HG02840 (cell line): Measurements from ENCODE around the gene MYOM3.

Source experiments
- ATAC-seq: cut with Tn5 transposase; IDR thresholded peaks from one replicate; pipeline ENCODE4 v1.9.1; 2021; ENCODE audit warnings: mild to moderate bottlenecking, moderate library complexity, moderate number of reproducible peaks; ENCODE audit not compliant: unreplicated experiment, low FRiP score

The MYOM3 gene

DNA sequence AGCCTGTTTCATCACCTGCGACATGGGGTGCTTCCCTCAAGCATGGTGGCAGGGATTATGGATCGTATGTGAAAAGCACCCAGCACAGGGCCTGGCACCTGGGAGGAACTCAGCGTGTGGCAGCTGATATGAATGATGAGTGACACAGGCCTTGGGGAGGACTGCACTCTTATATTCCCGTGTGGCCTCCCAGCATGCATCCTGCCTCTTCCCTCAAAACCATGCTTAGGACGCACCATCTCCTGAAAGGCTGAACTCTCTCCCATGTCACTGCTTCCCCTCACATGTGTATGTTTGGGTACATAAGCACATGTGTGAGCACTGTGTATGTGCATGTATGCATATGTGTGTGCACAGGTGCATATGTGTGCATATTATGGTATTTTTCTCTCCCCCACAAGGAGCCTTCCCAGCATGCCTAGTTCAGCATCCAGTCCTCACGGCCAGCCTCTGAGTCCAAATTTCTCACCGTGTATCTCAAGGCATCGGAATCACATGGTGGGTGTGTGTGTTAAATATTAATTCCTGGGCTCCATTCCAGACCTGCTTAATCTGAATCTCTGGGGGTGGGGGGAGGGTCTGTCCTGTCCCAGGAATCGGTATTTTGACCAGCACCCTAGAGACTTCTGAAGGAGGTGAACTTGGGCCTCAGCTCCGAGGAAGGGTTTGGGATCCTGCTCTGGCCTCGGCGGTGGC, 12.8 kb downstream of the MYOM3 start:
- ATAC-seq = no peak

DNA sequence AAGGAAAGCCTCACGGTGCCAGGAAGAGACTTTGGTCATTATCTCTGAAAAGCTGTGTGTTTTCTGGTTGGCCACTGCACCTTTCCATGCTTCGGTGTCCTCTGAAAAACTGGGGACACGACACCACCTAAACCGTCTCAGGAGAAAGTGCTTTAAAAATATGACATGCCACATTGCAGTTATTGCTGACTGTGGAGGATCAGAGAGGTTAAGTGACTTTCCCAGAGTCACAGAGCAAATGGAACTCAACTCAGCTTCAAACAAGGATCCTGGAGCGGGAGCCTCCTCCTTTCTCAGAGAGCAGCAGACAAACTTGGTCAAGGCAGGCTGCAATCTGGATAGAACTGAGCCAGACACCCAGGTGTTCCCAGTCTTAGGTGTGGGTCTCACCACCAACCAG, 13.8 kb downstream of the MYOM3 start:
- no peak for ATAC-seq

DNA sequence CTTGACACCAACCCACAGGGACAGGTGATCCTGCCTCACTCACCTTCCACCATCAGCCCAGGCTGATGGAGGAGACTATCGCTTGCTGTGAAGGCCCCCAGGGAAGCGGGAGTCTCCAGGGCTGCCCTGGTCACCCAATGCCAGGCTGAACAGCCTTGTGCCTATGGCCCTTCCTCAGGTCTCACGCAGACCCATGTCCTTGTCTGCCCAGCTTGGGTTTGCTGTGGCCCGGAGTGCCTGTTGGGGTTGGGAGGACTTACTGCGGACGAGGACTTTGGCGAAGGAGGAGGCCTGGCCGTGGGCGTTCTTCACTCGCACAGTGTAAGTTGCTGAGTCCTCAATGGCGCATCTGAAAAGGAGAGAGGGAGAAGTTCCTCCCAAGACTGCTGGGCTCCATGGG, 14.3 kb downstream of the MYOM3 start:
- ATAC-seq = no peak

DNA sequence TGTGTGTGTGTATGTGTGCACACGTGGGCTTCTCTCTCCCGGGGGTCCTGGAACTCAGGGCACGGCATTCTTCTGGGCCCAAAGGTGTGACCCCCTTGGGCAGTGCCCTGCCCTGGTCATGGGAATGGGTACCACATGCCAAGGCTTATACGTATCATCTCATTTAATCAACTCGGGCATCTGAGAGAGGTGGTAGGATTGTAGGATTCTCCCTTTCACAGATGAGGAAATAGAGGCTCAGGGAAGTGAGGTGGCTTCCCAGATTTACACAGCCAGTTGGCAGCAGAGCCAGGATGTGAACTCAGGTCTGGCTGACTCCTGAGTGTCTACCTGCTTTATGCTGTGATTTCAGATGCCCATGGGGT, 15.2 kb downstream of the MYOM3 start:
- ATAC-seq = no peak

DNA sequence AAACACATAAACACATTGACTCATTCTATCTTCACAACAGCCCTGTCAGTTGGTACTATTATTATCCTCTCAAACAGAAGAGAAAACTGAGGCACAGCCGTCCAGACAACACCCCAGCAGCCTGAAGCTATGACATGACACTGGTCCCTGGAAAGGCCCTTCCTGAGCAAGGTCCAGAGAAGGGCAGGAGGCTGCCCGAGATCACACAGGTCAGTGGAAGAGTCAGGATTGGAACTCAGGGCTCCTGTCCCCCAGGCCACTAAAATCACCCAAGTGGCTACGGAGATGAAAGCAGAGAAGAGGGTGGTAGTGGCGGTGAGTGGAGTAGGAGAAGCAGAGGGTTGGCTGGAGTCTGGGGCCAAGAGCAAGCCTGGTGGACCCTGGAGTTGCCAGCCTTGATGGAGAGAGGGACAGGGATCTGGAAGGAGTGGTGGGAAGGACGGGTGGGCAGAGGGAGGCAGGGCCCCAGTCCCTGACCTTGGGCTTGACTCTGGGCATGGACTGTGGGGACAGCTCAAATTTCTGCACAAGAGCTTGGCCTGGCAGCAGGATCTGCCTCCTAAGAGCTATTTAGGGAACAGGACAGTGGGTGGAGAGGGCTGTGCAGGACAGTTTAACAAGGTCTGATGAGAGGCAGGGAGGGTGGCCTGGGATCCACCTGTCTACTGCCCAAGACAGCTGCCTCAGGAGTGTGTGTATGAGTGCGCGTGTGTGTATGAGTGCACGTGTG, 15.8 kb downstream of the MYOM3 start:
- ATAC-seq = no peak

DNA sequence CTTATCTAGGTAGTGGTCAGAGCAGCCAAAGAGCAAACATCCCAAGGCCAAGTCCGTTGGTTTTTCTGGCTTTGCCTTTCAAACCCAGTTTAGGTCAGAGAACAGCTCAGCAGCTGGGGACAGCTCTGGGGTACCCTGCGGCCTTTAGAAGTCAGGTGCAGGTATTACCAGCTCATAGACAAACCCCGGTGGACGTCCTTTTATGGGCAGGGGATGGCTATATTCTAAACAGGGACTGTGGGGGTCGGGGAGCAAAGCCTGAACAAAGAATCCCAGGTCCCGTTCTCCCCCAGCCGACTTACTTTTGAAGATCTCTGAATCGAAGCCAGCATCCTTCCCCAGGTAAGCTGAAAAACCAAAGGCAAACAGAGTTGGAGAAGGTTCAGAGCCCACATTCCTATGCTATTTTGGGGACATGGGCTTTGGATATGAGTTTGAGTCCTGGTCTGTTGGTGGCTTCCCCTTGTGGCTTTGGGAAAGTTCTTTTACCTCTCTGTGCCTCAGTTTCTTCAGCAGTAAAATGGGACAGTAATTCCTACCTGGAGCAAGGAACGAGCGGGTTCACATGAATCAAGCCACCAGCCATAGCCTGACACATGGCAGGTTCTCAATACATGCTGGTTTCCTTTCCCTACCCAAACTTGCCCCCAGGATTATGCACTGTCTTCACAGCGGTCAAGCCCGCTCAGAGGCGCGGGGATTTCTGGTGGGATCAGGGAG, 16.6 kb downstream of the MYOM3 start:
- ATAC-seq = no peak

DNA sequence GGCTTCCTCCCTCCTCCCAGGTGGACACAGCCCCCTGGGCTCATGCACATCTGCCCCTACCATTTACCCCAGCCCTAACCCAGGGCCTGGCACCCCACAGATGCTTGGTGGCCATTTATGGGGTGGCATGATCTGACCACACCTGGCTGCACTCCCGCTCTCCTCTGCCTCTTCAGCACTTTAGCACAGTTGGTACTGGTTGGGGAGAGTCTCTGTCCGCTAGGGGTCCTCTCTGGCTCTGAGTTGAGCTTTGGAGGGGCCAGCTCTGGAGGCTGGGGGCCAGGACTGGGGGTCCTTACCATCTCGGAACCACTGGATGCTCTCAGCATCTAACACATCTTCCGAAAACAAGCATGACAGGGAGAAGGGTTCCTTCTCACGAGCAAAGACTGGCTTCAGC, 17.4 kb downstream of the MYOM3 start:
- ATAC-seq = no peak

DNA sequence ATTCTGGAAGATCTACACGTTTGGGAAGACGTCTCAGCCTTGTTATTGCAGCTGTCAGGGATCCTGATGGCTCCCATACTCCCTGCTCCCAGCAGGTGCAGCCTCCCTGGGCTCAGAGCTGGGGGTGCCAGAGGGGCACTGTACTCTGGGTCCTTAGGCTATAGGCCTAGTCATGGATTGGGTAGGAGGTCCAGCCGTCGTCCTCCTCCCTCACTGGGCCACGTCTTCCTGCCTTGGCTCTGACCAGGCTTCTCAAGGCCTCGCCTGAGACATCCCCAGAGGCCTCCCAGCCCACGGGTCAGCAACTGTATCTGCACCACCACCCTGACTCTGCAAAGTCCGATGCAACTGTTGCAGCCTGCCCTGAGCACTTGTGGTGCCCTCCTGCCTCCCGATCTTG, 18.2 kb downstream of the MYOM3 start:
- no peak for ATAC-seq

DNA sequence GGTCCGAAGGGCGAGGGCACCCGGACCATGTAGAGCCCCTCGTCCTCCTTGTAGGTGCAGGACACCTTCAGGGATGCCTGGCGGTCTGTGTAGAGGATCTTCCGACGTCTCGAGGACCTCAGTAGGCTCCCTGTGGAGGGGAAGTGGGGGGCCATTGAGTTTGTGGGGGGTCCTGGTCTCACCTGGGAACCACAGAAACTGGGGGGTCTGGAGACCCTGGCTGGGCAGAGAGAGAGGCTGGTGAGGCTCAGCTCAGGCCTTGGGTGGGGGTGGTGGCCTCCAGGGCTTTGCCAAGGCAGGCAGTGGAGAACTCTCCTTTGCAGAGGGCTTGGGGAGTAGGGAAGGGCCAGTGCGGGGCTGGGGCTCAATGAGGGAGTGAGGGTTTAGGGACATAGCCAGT, 19.0 kb downstream of the MYOM3 start:
- ATAC-seq = no peak

DNA sequence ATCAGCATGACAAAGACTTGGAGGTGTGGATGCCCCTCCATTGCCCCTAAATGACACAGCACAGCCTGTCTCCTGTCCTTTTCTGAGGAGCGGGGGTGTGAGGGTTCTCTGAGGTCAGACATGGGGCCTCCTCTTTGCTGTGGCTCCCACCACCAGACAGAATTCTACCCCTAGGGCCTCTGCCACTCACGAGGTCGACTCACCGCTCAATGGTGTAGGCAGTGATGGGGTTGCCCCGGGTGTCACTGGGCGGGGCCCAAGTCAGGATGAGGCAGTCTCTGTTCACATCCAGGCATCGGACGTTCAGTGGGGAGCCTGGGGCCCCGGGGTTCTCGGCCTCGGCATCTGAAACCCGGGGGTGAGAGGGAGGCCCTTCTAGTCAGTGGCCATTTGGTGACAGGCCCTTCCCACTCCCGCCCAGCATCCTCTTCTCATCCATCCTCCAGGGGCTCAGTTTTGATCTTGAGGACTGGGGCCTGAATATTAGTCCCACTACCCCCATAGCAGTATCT, 19.9 kb downstream of the MYOM3 start:
- ATAC-seq = no peak

DNA sequence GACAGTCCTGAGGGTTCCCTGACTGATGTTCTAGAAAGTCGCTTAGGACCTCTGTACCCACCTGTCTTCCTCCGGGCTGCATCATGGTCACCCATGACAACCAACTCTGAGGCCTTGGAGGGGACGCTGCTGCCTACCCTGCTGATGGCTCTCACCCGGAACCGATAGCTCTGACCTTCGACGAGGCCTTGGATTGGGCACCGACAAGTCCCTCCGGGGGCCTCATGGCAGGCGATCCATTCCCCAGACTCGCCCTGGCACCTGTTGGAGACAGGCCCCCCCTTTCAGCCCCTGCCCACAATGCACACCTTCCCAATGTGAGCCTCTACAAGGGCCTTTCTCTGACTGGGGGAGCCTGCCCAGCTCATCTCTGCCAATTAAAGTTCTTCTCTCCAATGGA, 21.2 kb downstream of the MYOM3 start:
- ATAC-seq = no peak

DNA sequence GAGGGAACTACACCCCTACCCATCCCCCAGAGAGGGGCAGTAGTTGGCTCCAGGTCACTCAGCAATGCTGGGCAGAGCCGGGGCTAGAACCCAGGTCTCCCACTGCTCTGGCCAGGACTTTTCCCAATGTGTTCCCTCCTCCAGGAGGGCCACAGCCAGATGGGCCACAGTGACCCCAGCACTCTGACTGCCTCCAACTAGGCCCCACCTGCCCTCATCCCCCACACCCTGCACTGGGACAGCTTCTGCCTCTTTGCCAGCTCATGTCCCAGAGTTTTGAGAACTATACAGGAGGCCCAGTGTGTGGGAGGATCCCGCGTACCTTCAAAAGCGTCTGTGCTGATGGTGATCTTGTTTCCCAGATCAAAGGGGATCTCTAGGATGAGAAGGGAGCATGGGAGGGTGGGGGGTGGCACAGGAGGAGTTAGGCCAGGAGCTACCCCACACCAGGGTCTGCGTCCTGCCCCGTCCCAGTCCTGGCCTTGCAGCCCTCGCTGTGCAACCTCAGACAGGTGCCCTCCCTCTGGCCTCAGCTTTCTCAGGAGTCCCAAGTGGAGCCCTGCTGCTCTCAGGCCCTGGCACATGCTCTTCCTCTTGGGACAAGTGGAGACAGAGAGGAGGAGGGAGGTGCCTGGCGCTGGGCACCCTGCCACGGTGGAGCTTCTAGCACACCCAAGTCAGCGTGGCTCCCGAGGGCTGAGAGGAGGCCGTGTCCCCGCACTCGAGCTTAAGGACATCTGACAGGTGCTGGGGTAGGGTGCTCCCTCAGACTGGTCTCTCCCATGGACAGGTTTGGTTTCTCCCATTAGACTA, 22.0 kb downstream of the MYOM3 start:
- ATAC-seq = no peak

DNA sequence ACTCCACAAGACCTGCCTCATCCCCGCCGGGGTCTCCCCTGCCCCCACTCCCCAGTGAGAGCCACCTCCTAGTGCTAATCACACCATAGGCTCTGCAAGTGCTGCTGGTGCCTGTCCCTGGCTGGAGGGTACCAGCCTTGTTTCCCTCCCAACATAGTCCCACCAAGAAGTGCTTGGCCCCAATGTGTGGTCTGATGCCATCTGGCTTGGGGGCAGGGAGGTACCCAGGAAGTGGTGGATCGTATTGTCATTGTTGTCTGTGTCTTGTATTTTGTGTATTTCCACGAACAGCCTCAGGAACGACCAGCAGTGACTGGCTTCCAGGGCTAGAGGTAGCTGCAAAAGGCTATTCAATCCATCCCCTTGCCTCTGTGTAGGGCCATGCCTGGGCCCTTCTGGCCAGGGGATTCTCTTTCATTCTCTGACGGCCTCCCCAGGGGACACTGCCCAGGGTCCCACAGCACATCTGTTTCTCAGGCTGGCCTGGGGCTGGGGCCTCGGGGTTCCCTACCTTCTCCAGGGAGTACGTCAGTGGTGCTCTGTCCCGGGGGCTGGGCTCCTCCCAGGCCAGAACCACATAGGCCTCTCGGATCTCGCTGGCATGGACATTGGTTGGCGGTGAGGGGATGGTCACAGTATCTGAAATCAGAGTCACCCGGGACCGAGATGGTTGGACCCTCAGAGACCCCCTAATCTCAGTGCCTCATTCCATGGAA, 22.8 kb downstream of the MYOM3 start:
- ATAC-seq = no peak

DNA sequence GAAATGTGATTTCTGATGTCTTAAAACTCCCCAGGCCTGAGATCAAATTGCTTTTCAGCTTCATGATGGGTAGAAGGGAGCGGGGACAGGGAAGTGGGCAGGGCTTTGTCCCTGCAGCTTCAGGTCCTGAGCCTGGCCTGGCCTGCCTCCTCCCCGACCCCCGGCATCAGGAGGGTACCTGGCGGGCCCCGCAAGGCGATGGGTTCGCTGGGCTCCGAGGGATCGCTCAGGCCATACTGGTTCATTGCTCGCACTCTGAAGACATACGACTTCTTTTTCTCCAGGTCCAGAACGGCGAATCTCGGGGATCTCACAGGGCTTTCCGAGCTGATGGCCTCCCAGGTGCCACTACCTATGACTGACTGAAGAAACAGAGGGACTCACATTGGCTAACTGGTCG, 25.5 kb downstream of the MYOM3 start:
- no peak for ATAC-seq

DNA sequence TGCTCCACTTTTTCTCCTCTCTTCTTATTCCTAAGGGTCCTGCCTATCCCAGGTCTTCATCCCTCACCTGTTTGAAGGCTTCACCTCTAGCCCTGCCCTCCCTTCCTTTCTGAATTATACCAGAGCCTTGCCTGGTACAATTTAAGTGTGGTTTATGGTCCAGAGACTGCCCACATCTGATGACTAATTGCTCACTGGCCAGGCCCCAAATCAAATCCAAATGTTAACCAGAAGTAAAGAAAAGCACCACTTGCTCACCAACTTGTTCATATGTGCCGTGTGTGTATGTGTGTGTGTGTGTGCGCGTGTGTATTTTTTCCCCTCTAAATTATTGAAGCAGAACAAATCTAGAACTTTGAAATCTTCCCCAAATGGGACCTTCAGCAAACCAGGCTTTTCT, 26.4 kb downstream of the MYOM3 start:
- no peak for ATAC-seq

DNA sequence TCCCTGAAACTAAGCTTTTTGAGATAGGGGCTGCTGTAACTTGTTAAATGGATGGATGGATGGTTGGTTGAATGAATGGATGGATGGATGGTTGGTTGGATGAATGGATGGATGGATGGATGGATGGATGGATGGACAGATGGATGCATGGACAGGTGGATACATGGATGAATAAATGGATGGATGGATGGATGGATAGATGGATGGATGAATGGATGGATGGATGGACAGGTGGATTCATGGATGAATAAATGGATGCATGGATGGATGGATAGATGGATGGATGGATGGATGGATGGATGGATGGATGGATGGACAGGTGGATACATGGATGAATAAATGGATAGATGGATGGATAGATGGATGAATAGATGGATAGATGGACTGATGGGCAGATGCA, 26.9 kb downstream of the MYOM3 start:
- ATAC-seq = no peak

DNA sequence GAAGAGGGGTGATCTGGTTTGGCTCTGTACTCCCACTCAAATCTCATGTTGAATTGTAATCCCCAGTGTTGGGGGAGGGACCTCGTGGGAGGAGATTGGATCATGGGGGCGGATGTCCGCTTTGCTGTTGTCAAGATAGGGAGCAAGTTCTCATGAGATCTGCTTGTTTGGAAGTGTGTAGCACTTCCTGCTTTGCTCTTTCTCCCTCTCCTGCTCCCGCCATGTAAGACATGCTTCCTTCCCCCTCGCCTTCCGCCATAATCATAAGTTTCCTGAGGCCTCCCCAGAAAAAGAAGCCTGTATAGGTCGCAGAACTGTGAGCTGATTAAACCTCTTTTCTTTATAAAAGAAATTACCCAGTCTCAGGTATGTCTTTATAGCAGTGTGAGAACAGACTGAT, 27.9 kb downstream of the MYOM3 start:
- no peak for ATAC-seq

DNA sequence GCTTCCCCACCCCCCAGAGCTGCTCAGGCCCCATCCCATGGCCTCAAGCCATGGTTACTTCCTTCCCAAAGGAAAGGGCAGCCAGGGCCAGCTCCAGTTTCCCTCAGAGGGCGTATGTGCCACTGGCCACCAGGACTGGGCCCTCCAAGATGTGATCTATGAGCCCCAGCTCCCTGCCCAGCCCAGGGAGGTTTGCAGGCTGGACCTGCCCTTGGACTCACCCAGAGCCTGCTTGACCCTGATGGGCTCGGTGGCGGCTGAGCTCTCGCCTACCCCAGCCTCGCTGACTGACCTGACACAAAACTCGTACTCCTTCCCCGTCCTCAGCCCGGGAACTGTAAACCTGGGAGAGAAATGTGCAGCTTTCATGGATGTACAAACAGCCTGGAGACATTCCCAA, 29.6 kb downstream of the MYOM3 start:
- no peak for ATAC-seq

DNA sequence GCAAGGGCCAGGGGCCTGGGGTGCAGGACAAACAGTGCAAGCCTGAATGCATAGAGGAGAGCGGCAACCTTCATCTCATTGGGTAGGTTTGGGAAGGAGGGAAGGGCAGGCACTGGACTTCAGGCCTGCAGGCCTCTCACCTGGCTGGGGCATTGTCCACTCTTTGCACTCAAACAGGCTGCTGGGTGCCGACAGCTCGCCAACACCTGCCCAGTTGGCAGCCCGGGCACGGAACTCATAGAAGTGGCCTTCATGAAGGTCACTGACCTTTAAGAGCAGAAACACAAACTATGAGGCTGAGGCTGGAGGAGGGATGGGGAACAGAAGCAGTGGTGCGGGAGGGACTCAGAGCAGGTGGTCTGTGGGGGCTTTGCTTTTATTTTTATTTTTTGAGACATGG, 30.7 kb downstream of the MYOM3 start:
- ATAC-seq = no peak

DNA sequence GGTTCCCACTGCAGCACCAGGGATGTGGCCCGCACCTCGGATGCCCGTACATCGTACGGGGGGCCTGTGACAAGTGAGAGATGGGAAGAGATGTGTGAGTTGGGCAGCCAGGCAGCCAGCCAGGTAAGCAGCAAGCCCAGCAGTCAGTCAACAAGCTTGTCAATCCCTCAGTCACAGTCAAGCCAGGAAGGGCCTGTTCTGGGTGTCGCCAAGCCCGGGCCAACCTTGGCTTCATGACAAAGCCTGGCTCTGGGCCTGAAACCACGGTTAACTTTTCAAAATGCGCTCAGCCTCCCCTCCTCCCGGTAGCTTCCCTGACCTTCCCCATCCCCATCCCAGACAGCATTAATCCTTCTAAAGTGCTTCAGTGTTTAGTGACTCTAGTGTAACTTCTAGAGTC, 31.8 kb downstream of the MYOM3 start:
- ATAC-seq = no peak
